GM12872 (cell line): Measurements from ENCODE around the gene ZNF598.

Experiments used
- CTCF ChIP-seq: IDR thresholded peaks from 3 replicates; pipeline ENCODE4 v1.5.1; 2011; ENCODE audit warnings: low read depth, mild to moderate bottlenecking, low read length, moderate library complexity; ENCODE audit not compliant: insufficient read depth

Gene ZNF598

GRCh38 chr16:2027024-2028010 is 17.7 kb upstream of the ZNF598 start:
- TF ChIP-seq CTCF: no peak

- TF ChIP-seq CTCF: no peak
Observed at GRCh38 chr16:2026461-2027023, 16.9 kb upstream of the ZNF598 start, which contains the start of gene NHERF2. Gene NHERF2 (plus strand): TSS chr16:2026902. CDS start chr16:2027006, 104 bp downstream.

GRCh38 chr16:2025878-2026460 is 16.3 kb upstream of the ZNF598 start:
- TF ChIP-seq CTCF: no peak

GRCh38 chr16:2025251-2025650 is 15.6 kb upstream of the ZNF598 start:
- TF ChIP-seq CTCF: no peak

GRCh38 chr16:2024032-2024420 is 14.4 kb upstream of the ZNF598 start:
- TF ChIP-seq CTCF: no peak

GRCh38 chr16:2023092-2024031 is 13.7 kb upstream of the ZNF598 start:
- TF ChIP-seq CTCF: peak; percentile 98
